ENCODE data around the gene FADS3.

FADS3 gene

DNA sequence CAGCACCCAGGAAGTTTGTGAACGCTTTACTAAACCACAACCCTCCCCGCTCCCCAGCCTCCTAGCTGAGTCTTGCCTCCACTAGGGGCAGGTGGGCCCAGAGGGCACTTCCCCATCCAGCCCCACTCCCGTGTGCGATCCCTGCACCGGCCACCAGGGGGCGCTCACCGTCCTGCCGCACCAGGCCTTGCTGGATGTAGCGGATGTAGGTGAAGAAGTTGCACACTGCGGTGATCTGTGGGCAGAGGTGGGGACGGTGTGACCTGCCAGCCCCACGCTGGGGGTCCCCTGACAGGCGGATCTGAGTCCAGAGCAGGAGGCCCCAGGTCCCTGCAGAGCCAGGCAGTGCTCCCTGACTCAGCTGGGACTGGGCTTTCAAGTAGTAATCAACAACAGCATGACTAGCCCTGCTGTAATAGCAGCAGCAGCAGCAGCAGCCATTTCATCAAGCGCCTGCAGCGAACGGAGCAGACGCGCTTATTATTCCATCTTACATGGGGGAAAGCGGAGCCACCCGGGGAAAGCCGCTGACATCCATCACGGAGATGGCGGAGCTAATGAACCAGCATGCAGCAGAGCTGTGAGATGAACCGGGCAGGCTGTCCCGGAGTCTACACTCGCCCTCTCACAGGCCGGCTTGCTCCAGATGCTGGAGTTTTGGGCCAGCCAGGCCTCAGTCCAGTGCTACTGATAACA, 7.9 kb upstream of the FADS3 start:
- peak; percentile 86 to 93 for DNase-seq
- no peak for TF ChIP-seq POLR2A (IDR thresholded peaks at IDR 0.05; ENCODE audit: low read length)
- no peak for TF ChIP-seq GATA1 (IDR thresholded peaks at IDR 0.05; ENCODE audit: low read depth, low read length)

DNA sequence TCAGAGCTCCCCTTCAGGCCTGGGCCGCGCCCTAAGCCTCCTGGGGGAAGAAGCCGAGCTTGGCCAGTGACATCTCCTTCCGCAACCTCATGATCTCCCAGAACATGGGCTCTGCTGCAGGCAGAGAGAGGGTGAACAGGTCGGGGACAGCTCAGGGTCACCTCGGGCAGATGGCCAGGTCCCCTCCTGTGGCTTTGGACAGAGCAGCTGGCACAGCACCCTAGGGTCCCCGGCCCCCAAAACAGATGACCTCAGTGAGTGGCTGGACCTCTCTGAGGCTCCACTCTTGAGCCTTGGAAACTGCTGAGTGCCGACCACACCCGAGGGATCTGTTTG, 6.9 kb upstream of the FADS3 start:
- no peak for DNase-seq
- TF ChIP-seq GATA1 (IDR thresholded peaks at IDR 0.05; ENCODE audit: low read depth, low read length) (no peak), POLR2A (IDR thresholded peaks at IDR 0.05; ENCODE audit: low read length) (no peak)

DNA sequence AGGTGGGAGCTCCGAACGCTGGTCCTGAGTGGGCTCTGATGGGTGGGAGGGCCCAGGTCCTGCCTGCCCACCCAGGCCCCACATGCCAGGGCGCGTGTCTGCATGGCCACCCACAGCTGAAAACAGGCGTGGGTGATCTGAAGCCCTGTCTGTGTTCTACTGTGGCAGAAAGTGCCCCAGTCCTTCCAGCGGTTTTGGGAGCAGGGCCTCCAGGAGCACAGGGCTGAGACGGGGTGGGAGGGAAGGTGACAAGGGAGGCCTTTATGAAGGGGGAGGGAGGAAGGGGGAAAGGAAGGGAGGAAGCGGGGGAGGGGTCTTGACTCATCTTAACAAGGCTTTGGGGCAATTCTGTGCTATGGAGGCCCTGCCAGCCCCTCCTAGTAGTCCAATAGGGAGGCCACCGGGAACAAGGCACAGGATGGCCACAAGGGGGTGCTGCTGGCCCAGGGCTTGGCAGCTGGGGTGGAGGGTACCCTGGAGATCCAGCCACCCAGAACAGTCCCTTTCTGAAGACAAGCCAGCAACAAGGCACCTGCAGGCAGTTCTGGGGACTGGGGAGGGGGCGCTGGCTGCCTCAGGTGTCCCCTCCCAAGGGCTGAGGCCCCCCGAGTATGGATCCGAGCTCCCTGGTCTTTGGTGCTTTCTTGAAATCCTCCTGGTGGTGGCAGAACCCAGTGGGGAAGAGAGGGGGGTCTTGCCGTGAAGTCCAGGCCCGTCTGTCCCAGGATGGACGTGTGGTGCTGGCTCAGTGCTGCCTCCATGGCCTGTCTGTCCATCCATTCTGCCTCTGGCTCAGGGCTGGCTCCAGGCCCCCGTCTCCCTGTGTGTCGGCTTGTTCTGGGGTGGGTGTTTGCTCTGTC, 6.3 kb upstream of the FADS3 start:
- peak; percentile 73 to 86 for DNase-seq
- TF ChIP-seq GATA1 (IDR thresholded peaks at IDR 0.05; ENCODE audit: low read depth, low read length) (no peak), POLR2A (IDR thresholded peaks at IDR 0.05; ENCODE audit: low read length) (no peak)

DNA sequence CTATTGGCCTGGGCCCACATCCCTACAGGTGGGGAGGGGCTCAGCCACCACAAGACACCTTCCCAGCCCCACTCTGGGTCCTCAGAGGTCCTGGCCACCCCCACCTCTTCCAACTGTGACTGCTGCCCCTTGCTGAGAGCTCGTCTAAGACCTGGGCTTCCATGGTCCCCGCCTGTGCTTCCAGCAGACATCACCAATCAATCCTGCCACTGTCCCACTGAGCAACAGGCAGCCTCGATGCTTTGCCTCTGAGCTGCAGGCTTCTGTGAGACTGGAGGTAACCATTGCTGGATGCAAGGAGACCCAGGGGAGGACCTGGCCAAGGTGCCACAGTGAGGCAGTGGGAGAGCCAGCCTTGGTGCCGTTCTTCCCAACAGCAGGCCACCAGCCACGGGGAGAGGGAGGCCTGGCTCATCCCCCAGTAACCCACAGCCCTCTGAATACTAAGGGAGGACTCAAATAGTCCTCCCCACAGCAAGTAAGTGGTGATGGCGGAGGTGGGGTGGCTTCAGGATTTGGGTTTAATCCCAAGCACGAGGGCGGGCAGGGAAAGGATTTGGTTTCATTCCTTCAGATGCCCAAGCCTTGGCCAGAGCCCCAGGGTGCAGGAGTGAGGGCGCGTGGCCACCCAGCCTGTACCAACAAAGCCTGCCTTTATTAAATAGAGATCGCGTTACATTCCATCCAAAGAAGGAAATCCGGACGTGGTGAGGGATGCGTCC, 5.5 kb upstream of the FADS3 start:
- TF ChIP-seq GATA1 (IDR thresholded peaks at IDR 0.05; ENCODE audit: low read depth, low read length) (no peak), POLR2A (IDR thresholded peaks at IDR 0.05; ENCODE audit: low read length) (no peak)
- no peak for DNase-seq

DNA sequence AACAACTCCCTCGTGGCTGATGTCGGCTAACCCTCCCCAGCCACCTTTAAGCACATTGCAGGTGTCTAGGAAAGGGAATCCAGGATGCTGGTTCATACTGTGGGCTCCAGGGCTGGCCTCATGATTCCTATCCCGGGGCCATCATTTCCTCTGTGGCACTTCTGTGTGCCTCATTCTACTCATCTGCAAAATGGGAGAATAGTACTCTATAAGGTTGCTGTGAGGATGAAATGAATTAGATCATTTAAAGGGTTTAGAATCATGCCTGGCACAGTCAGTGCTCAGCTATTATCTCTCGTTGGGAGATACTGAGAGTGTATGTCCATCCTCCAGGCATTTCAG, 4.3 kb upstream of the FADS3 start:
- no peak for TF ChIP-seq POLR2A (IDR thresholded peaks at IDR 0.05; ENCODE audit: low read length)
- no peak for DNase-seq

DNA sequence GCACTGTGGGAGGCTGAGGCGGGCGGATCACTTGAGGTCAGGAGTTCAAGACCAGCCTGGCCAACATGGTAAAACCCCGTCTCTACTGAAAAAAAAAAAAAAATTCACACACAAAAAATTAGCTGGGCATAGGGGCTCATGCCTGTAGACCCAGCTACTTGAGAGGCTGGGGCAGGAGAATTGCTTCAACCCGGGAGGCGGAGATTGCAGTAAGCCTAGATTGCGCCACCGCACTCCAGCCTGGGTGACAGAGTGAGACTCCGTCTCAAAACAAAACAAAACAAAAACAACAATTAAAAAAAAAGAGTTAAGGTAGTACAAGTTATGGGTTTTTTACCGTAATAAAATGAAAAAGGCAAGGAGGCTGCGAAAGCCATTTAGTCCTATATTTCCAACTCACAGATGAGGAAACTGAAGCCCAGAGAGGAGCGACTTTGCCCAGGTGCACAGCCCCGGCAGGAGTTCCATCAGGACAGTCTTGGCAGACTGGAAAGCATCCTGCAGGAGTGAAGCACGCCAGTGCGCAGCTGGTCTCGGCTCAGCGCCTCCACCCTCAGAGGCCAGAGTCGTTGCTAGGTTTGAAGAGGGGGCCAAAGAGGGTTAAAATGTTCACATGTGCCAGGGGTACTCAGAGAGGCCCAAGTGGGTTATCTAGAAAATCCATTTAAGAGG, 3.8 kb upstream of the FADS3 start:
- no peak for DNase-seq
- TF ChIP-seq GATA1 (IDR thresholded peaks at IDR 0.05; ENCODE audit: low read depth, low read length): no peak
- TF ChIP-seq POLR2A (IDR thresholded peaks at IDR 0.05; ENCODE audit: low read length): no peak

DNA sequence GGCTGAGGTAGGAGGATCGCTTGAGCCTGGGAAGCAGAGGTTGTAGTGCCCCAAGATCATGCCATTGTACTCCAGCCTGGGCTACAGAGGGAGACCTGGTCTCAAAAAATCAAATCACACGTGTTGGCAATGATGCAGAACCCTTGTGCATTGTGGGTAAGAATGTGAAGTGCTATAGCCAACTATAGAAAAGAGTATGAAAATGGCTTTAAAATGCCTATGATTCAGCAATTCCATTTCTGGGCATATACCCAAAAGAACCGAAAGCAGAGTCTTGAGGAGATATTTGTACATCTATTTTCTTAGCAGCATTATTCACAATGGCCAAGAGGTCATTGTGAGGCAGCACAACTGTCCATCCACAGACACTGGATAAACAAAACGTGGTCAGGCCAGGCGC, 2.6 kb upstream of the FADS3 start:
- peak; percentile 71 to 82 for DNase-seq
- TF ChIP-seq POLR2A (IDR thresholded peaks at IDR 0.05; ENCODE audit: low read length): no peak

DNA sequence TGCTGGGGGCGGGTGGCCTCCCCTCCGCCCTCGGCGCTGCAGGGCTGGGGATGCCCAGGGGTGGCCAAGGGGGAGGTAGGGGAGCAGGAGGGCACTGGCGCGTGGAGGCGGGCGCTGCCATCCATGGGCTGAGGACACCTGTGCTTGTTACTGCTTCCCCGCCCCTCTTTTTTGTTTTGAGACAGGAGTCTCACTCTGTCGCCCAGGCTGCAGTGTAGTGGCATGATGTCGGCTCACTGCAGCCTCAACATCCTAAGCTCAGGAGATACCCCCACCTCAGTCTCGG, 683 bp upstream of the FADS3 start:
- no peak for DNase-seq
- TF ChIP-seq POLR2A (IDR thresholded peaks at IDR 0.05; ENCODE audit: low read length): no peak

DNA sequence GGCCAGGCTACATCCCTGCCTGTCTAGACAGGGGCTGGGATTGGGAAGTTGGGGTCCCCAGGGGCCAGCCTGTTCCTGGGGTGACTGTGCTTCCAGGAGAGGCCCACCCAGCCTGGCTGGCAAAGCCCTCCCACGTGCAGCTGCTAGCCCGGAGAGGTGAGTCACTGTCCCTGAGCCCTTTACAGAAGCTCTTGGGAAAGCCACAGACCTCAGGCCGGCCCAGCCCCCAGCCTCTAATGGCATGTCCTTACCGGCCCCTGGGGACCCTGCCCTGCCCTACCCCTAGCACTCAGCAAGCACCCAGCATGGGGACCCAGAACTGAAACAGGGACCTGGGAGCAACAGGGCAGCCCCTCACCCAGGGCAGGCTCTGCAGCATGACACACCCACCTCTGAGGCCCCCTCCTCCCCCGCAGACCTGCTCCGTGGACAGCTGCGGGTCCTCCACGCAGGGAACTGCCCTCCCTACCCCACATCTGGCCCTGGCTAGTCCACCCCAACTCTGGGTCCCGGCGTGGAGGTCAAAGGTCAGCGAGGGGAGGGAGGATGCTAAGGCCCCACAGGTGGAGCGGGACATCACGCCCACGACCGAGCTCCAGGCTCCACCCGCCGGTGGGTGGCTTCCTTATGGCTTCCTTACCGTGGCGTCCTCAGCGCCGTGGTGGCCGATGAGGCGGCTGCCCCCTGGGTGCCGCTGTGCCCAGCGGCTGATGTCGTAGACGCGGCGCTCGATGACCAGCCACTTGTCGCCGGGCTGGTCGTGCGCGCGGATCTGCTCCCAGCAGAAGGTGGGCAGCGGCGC, 615 bp downstream of the FADS3 start:
- peak; percentile 66 to 71 for DNase-seq
- TF ChIP-seq POLR2A (IDR thresholded peaks at IDR 0.05; ENCODE audit: low read length): no peak
- TF ChIP-seq GATA1 (IDR thresholded peaks at IDR 0.05; ENCODE audit: low read depth, low read length): no peak

DNA sequence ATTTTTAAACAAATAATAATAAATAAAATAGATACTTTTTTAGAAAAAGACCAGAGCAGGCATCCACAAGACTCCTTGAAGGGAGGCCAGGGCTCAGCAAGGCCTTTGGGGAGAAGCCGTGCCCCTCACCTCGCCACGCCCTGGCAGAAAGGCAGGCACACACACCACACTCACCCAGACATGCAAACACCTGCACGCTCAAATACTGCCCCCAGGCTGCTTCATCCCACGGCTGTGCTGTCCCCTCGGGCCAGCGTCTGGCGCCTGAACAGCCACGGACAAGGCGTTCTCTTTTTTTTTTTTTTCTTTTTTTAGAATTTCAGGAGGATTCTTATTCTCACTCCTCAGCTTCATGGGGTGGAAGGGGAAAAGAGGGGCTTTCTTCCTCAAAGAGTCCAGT, 1.5 kb downstream of the FADS3 start:
- no peak for DNase-seq

DNA sequence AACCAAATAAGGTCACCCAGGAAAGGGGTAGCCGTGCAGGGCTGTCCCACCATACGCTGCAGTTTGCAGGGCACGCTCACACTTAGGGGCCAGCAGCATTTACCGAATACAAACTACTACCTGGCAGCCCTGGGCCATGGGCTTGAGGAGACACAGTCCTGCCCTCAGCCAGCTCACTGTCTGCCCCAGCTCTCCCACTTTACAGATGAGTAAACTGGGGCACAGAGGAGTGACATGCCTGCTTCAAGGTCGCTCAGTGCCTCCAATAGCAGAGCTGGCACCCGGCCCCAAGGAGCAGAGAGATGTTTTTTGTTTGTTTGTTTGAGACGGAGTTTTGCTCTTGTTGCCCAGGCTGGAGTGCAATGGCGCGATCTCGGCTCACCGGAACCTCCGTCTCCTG, 2.8 kb downstream of the FADS3 start:
- no peak for DNase-seq
- TF ChIP-seq POLR2A (IDR thresholded peaks at IDR 0.05; ENCODE audit: low read length) (no peak), GATA1 (IDR thresholded peaks at IDR 0.05; ENCODE audit: low read depth, low read length) (no peak)

More for the DNA sequence above, 1.5 kb downstream of the FADS3 start:
- TF ChIP-seq GATA1 (IDR thresholded peaks at IDR 0.05; ENCODE audit: low read depth, low read length): no peak
- no peak for TF ChIP-seq POLR2A (IDR thresholded peaks at IDR 0.05; ENCODE audit: low read length)

DNA sequence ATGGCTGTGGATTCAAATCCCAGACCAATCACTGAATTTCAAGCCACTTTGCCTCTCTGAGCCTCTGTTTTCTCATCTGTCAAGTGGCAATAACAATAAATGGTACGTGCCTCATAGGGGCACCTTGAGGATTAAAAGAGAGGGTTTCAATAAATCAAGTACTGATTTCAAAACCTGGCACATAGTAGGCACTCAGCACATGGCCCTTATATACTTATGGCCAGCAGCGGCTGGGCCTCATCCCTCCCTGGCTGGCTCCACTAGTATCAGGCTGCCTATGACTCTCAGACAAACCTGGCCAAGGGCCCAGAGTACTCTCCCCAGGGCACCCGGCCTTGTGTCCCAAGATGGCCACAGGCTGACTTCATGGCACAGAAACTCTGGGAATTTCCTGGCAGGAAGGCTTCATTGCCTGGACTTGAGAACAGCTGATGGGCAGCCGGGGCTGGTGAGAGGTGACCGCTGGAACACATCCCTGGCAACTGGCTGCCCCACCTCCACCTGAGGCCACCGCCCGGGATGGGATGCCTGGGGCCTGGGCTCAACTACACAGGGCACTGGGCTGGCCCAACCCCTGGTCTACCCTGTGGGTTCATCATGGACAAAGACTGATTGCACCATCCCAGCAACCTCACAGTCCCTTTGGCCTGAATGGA, 3.4 kb downstream of the FADS3 start:
- DNase-seq: no peak
- TF ChIP-seq POLR2A (IDR thresholded peaks at IDR 0.05; ENCODE audit: low read length) (no peak), GATA1 (IDR thresholded peaks at IDR 0.05; ENCODE audit: low read depth, low read length) (no peak)

DNA sequence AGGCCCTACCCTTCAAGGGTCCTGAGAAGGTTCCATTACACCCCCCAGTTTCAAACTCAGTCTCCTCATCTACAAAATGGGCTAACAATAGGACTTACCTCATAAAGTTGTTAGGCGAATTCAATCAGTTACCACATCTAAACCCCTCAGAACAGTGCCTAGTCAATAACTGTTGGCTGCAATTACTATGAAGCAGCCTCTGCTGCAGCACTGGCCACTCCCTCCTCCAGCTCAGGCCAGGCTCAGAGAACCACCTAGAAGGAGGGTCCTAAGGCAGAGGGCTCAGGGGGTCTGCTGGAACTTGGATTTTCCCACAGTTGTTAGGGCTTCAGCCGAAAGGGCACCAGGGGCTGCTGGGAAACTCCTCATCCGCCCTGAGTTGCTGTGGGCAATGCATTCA, 4.7 kb downstream of the FADS3 start:
- TF ChIP-seq POLR2A (IDR thresholded peaks at IDR 0.05; ENCODE audit: low read length): no peak
- no peak for TF ChIP-seq GATA1 (IDR thresholded peaks at IDR 0.05; ENCODE audit: low read depth, low read length)
- DNase-seq: no peak

Measured in erythroblast (primary cell).